Activated T-cell treated with anti-CD3 and anti-CD28 coated beads for 48 hours (primary cell): ENCODE measurements around the gene FAM78A.

Experiments
- DNase-seq: peaks from one replicate; pipeline ENCODE4 v3.0.0-alpha.2; 2020; ENCODE audit warnings: low read depth

Gene FAM78A

DNA sequence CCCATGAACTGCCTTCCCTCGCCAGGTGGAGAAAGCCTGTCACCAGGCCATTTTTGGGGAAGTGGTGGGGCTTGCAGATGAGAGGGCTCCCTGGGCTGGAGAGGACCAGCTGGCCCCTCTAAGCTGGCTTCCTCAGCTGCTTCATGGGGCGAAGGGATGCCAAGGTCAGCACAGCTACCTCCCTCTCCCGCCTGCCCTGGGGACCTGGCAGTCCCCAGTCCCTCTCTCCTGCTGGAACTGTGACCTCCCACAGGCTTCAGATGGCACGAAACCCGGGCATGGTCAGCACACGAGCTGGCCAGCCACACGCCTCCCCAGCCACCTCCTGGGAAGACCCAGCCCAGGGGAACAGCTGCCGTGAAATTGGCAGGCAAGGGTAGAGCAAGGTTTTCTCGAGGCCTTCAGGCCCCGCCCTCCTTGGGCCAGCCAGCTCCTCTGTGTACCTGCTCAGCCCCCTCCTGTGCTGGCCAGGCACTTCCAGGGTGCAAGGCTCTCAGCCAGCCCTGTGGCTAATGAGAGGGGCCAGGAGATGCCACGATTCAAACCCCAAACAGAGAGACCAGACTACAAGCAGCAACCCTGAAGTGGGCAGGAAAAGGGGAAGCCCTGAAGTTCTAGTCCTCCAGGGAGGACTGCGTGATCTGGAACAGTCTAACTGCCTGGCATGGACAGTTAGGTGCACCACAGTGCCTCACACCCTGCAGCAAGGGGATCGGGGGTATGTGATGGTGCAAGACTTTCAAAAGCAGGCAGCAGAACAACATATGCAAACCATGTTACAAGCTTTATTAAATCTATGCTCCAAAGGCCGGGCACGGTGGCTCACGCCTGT is 26.1 kb upstream of the FAM78A start:
- no peak for DNase-seq

DNA sequence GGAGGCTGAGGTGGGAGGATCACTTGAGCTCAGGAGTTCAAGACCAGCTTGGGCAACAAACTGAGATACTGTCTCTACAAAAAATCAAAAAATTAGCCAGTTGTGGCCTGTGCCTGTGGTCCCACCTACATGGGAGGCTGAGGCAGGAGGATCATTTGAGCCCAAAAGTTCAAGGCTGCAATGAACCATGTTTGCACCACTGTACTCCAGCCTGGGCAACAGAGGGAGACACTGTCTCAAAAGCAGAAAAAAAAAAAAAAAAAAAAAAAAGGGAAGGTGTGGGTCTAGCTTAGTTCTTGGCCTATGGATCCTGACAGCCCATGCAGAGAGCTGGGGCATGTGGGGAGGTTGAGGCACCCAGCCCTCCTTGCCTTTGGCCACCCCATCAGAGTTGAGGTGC is 24.1 kb upstream of the FAM78A start:
- no peak for DNase-seq

DNA sequence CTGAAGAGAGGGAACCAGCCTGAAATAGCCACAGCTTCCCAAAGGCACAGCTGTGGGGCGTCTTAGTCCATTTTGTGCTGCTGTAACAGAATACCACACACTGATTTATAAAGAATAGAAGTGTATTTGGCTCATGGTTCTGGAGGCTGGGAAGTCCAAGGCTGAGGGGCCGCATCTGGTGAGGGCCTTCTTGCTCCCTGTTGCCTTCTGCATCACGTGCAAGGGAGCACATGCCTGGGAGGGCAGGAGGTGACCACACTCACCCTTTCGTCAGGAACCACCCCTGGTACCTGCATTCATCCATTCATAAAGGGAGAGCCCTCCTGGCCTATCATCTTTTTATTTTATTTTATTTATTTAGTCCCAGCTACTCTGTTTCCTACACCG is 23.6 kb upstream of the FAM78A start:
- no peak for DNase-seq

DNA sequence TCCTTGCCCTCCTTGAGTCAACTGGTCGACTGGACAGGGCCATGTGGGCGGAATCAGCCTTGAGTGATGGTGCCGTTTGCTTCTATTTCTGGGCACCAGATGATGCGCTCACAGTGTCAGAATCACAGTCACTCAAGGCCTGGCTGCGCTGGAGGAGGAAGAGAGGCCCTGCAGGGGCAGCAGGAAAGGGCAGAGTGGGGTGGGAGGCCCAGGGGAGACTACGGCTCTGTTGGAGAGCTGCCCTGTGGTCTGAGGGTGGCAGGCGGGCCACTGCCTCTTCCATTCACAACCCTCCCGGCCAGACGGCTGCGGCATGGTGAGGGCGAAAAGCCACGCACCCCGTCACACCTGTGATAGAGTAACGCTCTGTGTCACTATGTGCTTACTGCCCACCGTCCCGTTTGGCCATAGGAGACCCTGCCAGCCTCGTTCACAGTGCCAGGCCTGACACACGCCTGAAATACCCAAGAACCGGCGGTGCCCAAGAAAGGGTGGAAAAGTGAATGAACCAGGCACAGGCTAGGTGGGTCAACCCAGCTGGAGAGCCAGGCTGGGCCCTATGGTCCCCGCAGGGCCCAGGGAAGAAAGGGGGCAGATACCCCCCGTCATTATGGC is 23.1 kb upstream of the FAM78A start:
- DNase-seq, result no peak

DNA sequence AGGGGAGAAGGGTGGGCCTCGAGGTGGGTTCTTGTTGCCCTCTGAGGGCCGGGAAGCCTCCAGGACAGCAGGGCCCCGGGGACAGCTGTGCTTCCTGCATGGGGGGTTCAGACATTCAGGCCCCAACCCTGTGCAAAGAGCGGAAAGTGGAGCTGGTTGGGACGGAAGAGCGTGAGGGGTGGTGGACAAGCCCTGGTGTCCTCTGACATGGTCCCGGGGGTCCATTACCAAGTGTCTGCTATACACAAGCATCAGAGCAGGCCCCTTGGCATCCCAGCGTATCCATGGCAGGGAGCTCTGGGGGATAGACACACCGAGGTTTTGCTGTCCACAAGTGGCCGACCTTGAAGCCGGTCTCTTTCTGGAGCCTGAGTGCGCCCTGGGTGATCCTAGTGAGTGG is 22.5 kb upstream of the FAM78A start:
- no peak for DNase-seq

DNA sequence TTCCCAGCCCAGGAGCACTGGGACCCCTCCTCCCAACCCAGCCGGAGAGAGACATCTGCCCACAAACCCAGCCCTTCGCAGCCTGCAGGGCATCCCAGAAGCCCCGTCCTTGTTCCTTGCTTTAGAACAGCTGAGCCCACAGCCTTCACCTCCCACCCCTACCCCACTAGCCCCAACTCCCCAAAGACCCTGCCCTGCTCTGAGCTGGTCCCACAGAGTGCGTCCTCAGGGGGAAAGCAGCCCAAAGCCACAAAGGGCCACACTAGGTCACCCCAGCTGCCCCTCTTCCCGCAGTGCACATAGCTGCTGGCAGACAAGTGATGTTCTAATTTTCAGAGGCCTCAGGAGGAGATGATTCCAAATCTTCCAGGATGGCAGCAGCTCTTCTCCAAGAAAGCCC is 22.0 kb upstream of the FAM78A start:
- no peak for DNase-seq

DNA sequence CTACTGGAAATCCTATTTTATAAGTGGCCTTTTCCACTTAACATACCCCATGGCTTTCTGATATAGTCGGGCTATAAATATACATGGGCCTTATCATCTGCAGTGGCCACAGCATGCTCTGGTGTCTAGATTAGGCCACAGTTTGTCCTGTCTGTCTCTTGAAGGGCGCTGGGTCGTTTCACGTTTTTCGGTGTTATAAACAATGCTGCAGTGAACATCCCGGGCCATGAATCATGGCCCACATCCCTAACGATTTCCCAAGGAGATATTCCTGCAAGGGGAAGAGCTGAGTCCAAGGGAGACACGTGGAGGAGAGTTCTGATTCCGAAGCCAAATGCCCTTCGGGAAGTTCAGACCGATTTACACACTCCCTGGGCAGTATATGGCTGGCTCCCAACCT is 21.6 kb upstream of the FAM78A start:
- DNase-seq, result no peak

DNA sequence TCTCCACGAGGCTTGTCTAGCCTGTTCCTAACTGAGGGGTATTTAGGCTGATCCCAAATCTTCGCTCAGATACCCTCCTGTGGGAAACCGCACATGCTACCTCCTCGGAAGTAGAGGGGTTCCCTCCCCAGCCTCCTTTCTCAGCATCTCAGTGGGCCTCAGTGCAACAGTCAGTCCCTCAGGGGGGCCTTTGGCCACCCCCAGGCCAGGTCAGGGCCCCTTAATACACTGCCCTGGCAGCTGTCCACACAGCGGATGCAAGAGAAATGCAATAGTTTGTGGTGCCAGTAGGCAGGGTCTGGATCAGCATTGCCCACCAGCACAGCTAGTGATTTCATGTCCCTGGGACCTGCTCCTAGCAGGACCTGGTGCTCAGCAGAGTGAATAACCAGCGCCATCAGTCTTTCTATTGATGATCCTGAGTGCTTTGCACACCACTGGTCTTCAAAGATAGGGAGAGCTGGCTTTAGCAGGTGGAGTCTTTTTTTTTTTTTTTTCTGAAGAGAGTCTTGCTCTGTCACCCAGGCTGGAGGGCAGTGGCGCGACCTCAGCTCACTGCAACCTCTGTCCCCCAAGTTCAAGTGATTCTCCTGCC is 20.7 kb upstream of the FAM78A start:
- no peak for DNase-seq

DNA sequence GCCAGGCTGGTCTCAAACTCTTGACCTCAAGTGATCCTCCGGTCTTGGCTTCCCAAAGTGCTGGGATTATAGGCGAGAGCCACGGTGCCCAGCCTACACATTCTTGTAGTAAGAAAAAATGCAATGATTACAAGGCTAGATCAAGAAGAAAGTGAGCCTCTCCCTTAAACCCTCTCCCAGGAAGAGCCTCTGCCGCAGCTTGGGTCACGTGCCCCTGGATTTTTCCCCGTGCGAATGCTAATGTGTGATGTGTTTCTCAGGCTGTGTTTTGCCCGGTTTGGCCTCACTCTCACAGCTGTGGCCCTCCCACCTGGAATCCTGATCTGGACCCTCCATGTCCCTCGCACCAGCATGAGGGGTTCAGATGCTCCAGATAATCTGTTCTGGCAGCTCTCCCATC is 20.1 kb upstream of the FAM78A start:
- DNase-seq, result no peak

DNA sequence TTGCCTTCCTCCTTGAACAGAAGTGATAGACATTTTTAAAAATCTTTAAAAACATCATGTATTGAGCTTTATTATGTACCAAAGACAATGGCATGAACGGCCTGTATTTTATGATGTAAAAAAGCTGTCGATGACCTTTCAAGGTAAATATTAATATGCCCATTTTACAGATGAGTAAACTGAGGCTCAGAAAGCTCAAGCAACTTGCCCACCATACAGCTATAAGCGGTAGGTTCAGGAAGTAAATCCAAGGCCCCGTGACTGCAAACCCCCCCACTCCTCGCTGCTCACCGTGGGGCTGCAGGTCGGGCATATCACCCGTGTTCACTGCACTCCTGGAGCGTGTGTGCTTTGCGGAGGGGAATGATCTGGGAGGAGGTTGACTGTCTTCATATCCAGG is 16.6 kb upstream of the FAM78A start:
- DNase-seq, result no peak

DNA sequence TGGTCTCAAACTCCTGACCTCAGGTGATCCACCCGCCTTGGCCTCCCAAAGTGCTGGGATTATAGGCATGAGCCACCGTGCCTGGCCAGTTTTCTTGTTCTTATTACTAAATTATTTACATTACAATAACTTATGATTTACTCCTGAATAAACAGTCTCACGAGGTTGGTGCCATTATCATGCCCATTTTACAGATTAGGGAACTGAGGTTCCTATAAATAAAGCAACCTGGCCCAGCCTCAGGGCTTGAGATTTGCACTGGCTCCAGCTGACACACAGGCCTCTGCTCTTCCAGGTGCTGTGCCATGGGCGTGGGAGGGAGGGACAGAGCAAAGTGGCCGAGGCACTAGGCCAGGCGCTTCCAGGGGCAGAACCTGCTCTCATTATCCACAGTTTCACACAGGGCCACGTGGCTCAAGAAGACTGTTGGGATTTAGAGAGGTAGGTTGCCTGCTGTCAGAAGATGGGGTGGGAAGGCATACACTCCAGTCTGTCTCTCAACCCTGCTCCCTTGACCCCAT is 15.5 kb upstream of the FAM78A start:
- no peak for DNase-seq

DNA sequence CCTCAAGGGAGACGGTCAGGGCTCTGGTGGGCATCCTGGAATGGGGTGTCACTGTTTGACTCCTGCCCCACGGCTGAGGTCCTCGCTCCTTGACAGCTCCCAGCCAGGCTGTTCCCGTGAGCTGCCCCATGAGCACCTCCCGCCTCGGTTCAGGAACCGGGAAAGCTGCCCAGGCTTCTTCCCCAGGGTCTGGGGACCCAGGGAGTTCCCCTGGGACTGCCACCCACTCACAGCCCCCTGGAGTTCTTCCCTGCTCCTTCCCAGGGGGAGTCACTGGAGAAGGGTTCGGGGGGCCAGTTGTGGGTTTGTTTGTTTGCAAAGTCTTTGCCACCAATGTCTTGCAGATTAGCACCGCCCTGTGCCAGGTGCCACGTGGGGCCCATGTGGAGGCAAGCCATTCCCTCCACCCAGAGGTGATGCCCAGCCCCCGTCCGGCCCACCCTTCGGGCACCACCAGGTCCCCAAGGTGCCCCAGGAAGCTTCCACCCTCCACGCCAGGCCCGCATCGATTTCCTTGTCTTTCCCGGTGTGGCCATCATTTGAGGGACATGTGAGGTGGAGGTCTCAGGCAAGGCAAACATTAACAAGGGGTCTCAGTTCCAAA is 14.6 kb upstream of the FAM78A start:
- no peak for DNase-seq

DNA sequence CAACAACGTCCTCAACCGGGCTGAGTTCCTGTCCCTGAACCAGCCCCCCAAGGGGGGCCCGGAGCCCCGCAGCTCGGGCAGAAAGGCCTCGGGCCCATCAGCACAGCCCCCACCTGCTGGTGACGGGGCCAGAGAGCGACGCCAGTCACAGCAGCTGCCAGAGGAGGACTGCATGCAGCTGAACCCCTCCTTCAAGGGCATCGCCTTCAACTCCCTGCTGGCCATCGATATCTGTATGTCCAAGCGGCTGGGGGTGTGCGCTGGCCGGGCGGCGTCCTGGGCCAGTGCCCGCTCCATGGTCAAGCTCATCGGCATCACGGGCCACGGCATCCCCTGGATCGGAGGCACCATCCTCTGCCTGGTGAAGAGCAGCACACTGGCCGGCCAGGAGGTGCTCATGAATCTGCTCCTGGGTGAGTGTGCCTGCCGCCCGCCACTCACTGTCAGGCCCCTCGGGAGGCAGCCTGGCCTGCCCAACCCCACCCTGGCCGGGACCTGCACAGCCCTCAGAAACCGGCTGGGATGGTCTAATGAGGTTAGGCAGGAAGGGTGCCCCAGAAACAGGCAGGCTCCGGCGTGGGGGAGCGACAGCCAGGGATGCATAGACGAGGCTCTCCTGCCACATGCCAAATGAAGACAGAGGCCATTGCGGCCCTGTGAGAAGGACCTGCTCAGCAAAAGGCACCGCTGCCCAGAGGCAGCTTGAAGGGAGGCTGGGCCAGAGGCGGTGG is 13.9 kb upstream of the FAM78A start:
- no peak for DNase-seq

DNA sequence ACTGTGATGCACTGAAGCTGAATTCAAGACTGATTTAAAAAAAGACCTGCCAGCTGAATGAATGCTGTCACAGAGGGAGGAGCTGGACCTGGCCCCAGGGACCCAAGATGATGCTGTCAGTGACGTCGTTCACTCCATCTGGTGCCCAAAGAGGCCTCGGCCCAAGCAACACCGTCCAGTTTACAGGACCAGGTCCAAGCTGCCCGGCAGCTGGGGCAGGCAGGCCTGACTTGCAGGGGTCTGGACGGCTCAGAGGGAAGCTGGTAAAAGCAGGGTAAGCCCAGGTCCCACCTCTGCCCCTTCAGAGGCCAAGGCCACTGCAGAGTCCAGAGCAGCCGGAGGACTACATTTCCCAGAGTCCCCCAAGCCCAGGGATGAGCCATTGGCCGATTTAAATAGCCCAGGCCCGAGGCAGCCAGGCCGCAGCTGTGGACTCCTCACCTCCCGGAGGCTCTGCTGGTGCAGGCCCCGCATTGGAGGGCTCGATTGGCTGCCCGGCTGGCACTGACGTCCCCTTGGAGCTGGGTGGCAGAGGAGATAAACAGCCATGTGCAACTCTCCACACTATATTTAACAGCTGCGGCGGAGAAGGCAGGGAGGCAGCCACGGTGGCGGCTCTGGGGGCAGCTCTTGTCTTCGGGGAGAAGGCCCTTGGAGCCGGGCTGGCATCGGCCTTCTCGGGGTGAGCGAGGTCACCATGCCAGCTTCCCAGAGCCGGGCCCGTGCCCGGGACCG is 13.2 kb upstream of the FAM78A start, which contains the start of gene PLPP7:
PLPP7 (plus strand) TSS at position 423 of the 735 bp plus-strand sequence; CDS start at position 698, 275 bp downstream.
- no peak for DNase-seq

DNA sequence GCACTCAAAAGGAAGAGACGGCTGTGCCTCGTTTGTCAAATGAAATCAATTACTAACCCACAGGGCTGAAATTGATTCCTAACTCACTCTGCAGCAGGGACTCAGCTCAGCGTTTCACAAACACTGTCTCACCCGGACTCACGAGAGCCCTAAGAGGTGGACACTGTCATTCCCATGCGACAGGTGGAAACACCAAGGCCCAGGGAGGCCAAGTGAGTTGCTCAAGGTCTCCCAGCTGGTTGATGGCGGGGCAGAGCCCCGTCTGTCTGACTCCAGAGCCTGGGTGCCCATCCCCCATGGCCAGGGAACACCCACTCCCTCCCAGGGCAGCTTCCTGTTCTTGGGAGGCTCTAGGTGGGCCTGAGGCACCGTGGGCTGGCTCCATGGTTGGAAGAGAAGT is 11.9 kb upstream of the FAM78A start:
- DNase-seq, result no peak

DNA sequence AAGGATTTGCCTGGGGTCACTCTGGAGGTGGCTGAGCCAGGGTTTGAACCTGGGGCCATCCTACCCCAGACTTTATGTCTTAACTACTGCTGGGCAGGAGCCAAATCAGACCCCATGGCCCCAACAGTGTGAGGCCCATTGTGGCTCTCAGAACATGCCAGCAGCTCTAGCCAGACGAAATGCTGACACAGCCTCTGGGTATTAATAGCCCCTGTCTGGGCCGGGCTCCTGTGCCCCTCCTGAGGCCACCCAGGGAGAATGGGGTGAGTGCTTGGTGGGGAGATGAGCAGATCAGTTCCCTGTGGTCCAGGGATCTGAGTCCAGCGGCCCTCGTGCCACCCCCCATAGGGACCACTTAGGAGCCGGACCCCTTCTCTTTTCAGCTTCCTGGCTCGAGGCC is 11.0 kb upstream of the FAM78A start:
- no peak for DNase-seq

DNA sequence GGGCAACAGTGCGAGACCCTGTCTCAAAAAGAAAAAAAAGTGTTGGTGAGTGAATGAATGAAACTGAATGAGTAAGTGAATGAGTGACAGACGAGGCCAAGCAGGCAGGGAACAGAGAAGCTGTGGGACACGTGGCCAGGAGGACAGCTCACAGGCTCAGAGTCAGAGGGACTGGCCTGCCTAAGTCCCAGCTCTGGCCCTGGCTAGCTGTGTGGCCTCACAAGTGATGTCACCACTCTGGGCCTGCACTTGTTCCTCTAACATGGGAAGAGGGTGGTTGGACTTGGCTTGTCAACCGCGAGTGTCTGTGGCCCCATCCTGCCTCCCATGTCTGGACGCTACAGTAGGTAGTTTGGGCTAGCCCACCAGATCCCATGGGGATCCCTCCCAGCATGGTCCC is 8.5 kb upstream of the FAM78A start:
- DNase-seq, result no peak

DNA sequence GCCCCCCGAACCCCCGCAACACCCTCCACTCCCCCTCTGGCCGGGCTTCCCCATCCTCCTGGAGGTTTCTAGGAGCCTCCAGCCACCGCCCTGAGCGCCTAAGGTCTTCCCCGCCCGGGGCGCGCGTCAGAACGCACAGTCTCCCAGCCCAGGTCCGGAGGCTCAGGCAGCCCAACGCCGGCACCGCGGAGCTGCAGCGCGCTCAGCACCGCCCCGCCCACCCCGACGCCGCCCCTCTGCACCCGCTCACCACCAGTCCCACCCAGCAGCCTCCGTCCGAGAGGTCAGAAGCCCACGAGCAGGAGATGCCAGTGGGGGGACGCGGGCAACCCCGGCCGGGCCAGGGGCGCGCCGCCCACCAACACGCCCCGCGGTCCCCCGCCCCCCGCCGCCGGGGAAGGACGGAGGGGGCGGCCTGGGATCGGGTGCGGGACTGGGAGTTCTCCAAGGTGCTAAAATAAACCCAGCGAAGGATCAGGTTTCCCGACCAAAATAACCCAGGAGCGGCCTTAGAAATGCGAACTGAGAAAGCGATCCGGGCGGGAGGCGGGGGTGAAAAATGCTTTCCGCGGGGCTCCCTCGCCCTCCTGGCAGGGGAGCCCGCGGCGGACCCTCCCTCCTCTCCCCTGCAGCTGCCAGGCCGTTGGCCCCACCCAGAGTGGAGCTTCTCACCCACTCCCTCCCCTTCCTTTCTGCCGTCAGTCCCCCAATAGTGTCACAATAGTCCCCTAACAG is 6.5 kb upstream of the FAM78A start:
- no peak for DNase-seq

DNA sequence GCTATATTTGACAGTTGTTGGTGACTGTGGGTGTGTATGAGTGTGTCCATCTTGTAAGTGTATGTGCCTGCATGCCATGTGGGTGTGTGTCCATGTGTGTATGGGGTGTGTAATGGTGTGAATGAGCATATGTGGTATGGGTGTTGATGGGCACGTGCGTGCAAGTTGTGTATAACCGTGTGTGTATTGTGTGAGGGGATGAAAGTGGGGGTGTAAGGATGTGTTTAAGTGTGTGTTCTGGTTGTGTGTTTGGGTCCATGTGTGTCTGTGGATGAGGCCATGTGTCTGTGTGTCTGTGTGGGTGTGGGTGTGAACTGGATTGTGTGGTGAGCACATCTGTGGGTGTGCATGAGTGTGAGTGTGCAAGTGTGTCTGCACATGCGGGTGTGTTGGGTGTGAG is 5.9 kb upstream of the FAM78A start:
- DNase-seq, result no peak

DNA sequence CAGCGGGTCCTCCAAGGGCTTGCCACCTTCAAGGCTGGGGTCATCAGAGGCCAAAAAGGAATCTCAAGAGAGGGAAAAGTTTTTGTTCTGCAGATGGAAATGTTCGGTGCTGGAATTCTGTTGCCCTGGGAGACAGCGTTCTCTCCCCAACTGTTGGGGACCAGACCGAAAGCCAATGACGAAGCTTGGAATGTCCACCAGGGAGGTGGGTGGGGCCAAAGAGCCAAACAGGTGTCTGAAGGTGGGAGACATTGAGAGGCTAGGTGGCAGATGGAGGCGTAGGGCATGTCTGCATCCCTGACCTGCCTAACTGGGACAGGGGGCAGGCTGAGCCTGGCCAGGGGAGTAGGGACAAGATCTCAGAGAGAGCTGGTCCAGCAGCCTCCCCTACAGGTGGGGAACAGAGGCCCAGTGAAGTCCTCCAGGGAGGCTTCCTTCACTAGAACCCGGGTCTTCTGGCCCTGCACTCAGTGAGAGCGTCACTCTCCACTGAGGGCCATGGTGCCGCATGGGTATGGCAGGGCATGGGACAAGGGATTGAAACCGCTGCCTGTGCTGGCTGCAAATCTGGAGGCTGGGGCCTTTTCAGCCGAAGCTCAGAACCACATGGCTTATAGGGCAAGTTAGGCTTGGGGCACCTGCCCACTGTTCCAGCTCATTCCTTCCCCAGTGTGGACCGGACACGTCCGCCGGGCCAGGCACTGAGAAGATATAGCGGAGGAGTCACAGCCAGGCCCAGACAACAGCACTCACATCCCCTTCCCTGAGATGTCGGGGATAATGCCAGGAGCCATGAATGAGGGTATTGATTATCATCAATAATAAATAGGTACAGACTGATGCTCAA is 5.0 kb upstream of the FAM78A start:
- no peak for DNase-seq
